Vagina (tissue), 2 donors: ENCODE measurements around the gene TSHZ3.

Source experiments
- CTCF ChIP-seq, 3 experiments: fragments of 450-650 bp in 2 of 3; fragments of 200-600 bp in 1 of 3; sonication (generic) in 1 of 3; IDR thresholded peaks; one replicate each; pipeline ENCODE4 v1.5.1; 2017 to 2019; ENCODE audit warnings: antibody characterized with exemption in 3 of 3, mild to moderate bottlenecking in 2 of 3, moderate library complexity in 2 of 3
- POLR2A ChIP-seq, 2 donors: fragments of 450-650 bp; IDR thresholded peaks; one replicate each; pipeline ENCODE4 v1.6.1; 2017; ENCODE audit warnings: antibody characterized with exemption in 2 of 2, mild to moderate bottlenecking in 2 of 2, moderate library complexity in 2 of 2
- POLR2AphosphoS5 ChIP-seq, 2 donors: sonication (generic); formaldehyde crosslinking; IDR thresholded peaks; one replicate each; pipeline ENCODE4 v1.9.0; 2017; ENCODE audit warnings: antibody characterized with exemption in 2 of 2, mild to moderate bottlenecking in 2 of 2, low read depth in 1 of 2; ENCODE audit not compliant: insufficient read depth in 1 of 2

- TF ChIP-seq POLR2A (IDR thresholded peaks at IDR 0.05) (no peak), CTCF (IDR thresholded peaks at IDR 0.05) (no peak), POLR2AphosphoS5 (IDR thresholded peaks at IDR 0.05; ENCODE audit: insufficient read depth in 1 of 2, low read depth in 1 of 2) (no peak)
Measured at GRCh38 chr19:31257426-31258130, 91.7 kb downstream of the TSHZ3 start.
